GM12872 (cell line): ENCODE results near the gene DNMT3L.

Experiments
- TF ChIP-seq, protein P1 (sequence below): IDR thresholded peaks from 3 replicates; pipeline ENCODE4 v1.5.1; 2011; ENCODE audit warnings: low read depth, mild to moderate bottlenecking, low read length, moderate library complexity; ENCODE audit not compliant: insufficient read depth

DNMT3L gene

DNA sequence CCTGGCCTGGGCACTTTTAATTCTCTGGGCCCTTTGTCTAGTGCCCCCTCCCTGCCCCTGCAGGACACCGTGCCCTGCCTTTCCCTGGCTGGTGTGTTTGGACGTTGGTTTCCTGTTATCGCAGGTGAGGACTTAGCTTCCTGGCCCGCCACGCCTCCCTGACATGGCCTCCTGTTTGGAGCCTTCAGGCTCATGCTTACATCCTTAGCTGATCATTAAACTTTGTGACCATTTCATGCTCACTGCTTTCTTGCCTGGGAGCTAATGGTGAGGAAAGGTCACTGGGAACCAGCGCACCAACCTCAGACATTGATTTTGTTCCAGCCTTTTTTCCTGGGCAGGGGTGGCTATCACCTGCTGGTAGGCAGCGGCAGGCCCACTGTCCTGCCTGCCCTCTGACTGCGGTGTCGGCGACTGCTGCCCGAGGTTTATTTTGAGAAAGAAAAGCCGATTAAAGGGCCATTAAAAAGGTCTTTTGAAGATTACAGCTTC, 41.8 kb upstream of the DNMT3L start:
- TF ChIP-seq, protein P1, sequence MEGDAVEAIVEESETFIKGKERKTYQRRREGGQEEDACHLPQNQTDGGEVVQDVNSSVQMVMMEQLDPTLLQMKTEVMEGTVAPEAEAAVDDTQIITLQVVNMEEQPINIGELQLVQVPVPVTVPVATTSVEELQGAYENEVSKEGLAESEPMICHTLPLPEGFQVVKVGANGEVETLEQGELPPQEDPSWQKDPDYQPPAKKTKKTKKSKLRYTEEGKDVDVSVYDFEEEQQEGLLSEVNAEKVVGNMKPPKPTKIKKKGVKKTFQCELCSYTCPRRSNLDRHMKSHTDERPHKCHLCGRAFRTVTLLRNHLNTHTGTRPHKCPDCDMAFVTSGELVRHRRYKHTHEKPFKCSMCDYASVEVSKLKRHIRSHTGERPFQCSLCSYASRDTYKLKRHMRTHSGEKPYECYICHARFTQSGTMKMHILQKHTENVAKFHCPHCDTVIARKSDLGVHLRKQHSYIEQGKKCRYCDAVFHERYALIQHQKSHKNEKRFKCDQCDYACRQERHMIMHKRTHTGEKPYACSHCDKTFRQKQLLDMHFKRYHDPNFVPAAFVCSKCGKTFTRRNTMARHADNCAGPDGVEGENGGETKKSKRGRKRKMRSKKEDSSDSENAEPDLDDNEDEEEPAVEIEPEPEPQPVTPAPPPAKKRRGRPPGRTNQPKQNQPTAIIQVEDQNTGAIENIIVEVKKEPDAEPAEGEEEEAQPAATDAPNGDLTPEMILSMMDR = no peak

DNA sequence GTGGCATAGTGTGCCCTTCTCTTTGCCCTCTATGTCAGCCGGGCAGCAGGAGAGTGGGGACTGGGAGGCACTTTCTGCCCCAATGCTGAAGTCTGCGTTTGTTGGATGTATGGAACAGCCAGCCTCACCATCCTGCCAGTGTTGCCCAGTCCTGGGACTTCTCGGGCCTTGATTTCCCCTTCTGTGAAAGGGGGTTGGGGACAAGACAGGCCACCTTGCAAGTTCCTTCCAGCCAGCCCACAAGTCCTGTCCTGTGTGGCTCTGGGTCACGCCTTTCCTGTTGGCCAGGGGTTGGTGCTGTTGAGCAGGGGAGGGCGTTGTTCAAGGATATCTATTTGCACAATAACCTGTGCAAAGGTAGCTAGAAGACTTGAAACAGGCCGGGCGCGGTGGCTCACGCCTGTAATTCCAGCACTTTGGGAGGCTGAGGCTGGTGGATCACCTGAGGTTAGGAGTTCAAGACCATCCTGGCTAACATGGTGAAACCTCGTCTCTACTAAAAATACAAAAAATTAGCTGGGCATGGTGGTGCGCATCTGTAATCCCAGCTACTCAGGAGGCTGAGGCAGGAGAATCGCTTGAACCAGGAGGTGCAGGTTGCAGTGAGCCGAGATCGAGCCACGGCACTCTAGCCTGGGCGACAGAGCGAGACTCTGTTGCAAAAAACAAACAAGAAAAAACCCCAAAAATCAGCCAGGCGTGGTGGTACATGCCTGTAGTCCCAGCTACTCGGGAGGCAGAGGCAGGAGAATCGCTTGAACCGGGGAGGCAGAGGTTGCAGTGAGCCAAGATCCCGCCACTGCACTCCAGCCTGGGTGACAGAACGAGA, 41.1 kb upstream of the DNMT3L start:
- TF ChIP-seq, protein P1 = peak; percentile 51

DNA sequence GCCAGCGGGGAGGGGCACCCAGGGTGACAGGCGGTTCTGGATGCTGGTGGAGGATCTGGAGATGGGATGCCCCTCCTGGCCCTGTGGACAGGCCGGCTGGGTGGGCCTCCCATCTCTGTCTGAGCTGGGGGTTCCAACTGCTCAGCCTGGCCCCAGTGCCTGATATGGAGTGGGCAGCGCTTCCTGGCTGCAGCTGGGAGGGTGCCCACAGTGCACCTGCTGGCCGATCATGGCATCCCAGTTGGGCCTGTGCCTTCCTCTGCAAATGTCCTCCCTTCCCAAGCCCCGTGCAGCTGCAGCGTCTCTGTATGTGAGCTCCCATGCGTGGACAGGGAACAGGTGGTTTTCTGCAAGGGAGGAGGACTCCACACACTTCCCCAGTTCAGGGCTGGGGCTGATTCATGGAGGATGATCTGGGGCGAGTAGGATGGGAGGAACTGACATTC, 40.3 kb upstream of the DNMT3L start:
- TF ChIP-seq, protein P1 = 0 out of 3 replicates have a peak, but pooled peaks have one; percentile 25

DNA sequence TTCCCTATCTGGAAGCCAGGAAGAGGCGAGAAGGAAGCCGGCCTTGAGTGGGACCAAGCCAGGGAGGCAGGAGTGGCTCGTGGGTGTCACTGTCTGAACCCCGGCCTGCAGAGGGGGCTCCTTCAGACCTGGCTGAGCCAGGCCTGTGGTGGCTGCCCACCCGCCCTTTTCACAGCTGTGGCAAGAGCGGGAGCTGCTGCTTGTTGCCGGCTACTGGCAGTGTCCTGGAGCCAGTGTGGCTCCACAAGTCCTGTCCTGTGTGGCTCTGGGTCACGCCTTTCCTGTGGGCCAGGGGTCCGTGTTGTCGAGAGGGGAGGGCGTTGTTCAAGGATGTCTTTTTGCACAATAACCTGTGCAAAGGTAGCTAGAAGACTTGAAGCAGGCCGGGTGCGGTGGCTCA, 39.4 kb upstream of the DNMT3L start:
- TF ChIP-seq, protein P1 = 0 out of 3 replicates have a peak, but pooled peaks have one; percentile 1

DNA sequence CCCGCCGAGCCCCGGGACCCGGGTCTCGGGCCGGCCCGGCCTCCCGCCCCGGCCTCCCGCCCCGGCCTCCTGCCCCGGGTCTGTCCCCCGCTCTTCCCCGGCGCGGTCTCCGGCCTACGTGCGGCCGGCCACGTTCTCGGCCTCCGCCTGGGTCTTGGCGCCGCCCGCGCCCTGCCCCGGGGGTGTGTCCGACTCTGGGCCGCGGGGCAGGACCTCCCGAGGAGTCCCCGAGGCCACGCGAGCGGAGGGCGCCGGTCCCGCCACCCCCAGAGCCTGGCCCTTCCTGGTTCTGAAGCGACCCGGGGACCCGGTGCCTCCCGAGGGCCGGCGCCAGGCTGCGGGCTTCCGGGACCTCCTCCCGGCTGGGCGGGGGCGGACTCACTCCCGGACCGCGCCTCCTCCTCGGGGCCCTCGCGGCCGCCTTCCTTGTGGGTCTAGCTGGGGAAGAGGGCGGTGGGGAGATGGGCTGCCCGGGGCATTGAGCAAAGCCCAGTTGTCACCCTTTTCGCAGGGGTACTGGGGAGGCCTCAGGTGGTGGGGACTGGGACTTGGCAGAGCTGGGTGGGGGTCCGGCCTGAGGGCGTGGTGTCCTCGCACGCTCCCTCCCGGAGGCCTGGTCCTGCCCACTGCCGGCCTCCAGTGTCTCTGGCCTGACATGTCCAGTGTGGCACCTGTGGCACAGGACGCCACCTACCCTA, 38.7 kb upstream of the DNMT3L start:
- TF ChIP-seq, protein P1 = no peak

DNA sequence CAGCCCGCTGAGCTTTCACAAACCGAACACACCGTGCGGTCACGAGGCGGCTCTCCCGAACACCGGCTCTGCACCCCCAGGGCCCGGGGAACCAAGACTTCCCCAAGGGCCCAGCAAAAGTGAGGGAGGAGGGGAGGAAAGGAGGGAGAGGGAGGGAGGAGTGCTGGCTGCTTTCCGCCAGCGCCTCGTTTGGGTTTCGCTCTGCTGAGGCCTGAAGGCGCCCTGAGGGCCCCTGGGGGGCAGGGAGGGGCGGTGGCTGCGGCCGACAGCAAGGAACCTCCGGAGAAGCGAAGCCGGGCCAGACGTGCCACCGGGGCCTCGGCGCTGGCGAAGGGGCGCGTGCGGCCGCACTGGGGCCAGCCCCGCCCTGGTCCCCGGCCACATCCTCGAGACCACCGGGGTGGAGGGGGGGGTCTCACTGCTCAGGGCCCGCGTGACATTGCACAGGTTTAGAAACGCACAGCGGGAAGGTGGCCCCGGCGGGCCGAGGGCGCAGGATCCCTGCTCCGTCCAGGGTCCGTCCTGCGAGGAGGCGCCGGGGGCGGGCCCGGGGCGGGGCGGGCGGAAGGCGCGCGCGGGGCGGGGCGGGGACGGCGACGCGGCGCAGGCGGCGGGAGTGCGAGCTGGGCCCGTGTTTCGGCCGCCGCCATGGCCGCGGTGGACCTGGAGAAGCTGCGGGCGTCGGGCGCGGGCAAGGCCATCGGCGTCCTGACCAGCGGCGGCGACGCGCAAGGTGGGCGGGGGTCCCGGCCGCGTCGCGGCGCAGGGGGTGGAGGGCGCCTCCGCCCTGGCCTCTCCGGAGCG, 38.0 kb upstream of the DNMT3L start, which contains the start of gene PFKL:
Gene PFKL (plus strand): TSS at position 596 of the 804 bp plus-strand sequence. CDS start 53 bp downstream, at position 649.
- TF ChIP-seq, protein P1 = no peak

DNA sequence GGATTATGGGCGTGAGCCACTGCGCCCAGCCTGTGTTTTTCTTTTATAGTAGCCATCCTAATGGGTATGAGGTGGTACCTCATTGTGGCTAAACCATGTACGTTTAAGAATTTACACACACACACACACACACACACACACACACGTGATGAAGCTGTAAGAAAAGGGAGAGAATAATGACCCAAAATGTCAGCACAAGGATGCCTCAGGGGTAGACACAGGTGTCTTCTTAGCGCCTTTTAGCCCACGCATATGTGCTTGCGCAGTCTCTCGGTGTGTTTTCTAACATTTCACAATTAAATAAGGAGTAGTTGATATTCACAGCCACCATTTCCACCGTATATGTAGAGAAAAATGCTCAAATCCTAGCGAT, 37.4 kb upstream of the DNMT3L start:
- TF ChIP-seq, protein P1 = no peak
